GM19397 (cell line): ENCODE results near the gene RAD51B.
"Not testable (repeated sequence)": the region's sequence is repeated elsewhere in the genome, so short reads cannot be mapped to it uniquely, and the experiment has no call there.

Source experiments
- ATAC-seq: cut with Tn5 transposase; IDR thresholded peaks from one replicate; pipeline ENCODE4 v1.9.1; 2021; ENCODE audit warnings: mild to moderate bottlenecking, moderate library complexity; ENCODE audit not compliant: unreplicated experiment

Gene RAD51B

DNA sequence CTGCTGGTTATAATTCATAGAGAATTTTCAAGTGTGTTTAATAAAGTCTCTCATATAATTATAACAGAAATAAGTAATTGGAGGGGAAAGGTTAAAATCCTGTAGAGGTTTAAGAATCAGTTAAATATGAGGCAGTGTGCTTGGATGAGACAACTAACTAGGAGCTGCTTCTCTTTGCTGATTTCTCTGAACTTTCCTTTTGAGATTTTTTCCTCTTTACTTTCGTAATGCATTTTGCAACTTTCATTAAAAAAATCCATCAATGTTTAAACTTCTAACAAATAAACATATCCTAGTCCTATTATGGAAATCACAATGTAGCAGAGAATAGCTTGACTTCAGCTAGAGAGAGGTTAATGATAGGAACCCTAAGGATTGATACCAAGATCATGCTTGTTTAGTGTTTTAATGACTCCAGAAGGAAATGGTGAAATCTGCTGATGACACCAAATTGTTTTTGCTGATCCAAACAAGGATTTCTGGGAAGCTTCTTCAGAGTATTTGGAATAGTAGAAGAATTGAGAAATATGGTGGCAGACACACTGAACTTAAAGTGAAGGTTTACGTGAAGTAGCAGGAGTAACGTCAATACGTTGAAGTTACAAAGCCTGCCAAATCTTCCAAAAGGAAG lies 122.6 kb downstream of the RAD51B start:
- no peak for ATAC-seq

DNA sequence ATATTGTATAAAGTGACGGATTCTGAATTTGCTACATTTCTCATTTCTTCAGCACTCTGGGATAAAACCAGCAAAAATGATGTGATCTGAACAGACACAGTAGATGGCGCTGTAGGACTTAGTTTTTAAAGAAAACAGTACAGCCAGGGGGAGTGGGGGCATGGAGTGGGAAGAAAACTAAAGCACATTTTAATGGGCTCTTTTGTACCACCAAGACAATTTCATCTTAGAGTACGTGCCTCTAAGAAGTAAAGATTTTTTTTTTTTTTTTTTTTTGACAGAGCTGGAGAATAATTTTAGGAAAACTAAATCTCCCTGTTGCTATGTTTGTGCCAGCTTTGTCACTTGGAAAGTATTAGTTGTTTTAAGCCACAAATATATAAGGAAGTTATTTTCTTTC lies 124.4 kb downstream of the RAD51B start:
- ATAC-seq = no peak

DNA sequence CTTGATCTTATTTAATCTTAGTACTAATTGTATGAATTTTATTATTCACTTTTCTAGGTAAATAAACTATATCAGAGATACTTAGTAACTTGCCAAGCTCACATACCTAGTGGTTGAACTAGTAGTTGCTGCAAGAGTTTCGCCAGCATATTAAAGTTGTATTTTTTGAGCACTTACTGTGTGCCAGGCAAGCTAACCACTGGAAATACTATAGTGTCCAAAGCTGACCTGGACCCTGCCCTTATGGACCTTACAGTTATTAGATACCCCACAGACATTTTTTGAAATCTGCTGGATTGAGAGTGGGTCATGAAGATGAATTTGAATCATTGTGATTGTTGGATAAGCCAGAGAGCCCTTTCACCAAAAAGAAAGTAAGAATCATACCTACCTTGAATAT lies 125.0 kb downstream of the RAD51B start:
- no peak for ATAC-seq

DNA sequence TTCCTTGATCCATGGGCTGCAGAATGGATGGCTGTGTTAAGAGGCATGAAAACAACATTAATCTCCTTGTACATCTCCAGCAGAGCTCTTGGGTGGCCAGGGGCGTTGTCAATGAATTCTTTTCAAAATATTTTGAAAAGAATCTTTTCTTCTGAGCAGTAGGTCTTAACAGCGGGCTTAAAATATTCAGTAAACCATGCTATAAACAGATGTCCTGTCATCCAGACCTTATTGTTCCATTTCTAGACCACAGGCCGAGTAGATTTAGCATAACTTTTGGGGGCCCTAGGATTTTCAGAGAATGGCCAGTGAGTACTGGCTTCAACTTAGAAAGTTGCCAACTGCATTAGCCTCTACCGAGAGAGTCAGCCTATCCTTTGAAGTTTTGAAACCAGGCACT lies 130.2 kb downstream of the RAD51B start:
- no peak for ATAC-seq

DNA sequence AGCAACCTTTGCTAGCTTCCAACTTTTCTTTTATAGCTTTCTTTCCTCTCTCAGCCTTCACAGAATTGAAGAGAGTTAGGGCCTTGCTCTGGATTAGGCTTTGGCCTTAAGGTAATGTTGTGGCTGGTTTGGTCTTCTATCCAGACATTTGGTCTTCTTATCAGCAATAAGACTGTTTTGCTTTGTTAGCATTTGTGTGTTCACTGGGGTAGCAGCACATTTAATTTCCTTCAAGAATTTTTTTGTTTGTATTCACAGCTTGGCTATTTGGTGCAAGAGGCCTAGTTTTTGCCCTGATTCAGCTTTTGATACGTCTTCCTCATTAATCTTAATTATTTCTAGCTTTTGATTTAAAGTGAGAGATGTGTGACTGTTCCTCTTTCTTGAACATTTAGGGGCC lies 130.8 kb downstream of the RAD51B start:
- no peak for ATAC-seq

DNA sequence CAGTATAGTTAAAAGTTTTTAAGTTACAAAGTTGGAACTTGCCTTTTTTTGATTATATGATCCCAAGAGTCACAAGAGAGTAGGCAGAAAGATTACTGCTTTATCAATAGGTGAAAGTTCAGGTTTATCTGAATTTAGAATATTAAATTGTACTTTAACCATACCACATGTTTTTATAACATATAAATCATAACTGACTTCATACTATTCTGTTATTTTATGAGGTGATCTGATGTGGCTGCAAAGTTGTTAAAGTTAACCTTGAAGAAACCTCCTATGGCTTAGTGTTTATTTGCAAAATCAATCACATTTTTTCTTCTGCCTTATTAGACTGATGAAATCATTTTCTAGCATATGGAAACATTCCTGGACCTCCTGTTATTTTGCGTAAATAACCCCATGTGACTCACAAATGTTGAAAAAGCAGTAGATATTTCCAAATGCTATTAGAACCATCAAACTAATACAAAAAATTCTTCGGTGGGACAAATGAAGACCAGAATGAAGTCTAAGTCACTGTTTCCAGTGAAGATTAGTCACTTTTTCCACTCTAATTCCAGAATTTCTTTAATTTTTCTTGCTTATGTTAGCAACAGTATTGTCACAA lies 132.1 kb downstream of the RAD51B start:
- ATAC-seq = no peak

DNA sequence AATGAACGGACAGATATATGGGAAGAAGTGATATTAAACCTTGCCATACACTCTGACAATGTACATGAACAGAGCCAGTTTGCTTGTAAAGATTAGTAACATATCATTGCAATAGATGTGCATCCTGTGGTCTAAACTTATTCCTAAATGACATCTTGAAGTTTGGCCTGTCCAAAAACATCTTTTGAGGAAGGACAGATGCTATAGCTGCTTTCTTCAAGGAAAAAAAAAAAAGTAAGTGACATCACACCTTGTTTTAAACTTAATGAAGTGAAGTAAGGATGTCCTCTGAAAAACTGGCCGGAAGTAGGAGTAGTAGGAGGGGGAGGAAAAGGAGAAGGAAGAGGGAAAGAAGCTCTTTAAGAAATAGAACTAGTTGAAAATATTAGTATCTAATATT lies 132.8 kb downstream of the RAD51B start:
- ATAC-seq = no peak

DNA sequence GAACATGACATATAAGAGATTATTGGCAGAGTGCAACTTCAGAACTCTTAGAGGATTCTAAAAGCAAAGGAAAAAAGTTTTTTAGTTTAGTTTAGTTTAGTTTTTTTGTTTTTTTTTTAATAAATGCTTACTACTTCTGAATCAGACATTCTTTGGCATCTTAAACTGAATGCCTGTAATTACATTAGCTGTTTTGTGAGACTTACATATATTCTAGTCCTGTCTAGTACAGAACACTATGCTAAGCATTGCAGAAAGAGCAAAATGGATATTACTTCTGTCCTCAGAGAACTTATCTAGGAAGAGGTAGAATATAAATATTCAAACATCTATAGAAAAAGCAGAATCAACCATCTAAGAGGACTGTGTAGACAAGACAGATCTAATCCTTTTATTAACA lies 133.2 kb downstream of the RAD51B start:
- no peak for ATAC-seq

DNA sequence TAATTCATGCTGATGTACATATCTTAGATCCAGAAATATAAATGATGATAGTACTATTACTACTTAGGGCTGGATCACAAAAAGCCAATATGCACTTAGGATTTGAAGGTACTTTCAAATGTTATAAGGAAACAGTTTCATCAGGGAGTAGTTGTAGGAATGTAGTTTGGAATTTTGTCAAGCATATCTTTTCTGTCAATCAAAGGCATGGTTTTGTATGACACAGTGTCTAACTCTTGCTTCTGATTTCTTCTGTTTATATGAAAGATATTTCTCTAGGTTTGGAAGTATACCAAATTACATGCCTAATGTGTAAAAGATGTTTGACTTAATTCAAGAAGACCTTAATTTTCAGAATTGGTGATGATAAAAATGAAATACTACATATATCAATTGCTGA lies 135.7 kb downstream of the RAD51B start:
- ATAC-seq = no peak

DNA sequence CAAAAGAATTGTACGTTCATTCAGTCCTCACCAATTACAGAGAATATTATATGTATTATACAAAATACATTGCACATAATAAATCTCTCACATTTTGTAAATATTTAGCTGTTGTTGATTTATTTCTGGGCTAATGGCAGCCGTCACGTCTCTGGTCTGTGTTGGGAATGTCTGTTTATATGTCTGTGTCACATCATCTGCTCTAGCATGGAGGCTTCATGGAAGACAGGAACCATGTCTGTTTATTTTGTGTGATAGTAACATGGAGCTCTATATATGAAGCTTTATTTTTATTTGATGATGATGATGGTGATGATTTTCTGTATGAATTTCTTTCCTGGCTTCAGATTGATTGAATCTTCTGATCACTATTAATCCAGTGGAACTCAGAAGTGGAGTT lies 138.4 kb downstream of the RAD51B start:
- ATAC-seq = no peak

DNA sequence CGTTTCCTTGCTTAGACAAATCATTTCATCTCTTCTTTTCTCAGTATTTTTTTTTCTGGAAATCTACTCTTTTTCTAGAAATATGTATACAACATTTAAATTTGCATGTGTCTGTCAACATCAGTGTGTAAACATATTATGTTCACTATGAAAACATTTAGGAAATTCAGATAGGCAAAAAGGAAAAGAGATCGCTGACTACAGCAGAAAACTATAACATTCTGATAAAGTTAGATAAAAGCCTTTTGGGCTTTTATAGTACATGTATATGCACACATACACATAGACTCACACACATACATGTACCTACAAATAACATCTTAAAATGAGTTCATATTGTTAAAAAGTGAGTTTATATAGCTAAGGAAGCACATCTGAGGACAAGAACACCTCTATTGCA lies 142.1 kb downstream of the RAD51B start:
- ATAC-seq = no peak

DNA sequence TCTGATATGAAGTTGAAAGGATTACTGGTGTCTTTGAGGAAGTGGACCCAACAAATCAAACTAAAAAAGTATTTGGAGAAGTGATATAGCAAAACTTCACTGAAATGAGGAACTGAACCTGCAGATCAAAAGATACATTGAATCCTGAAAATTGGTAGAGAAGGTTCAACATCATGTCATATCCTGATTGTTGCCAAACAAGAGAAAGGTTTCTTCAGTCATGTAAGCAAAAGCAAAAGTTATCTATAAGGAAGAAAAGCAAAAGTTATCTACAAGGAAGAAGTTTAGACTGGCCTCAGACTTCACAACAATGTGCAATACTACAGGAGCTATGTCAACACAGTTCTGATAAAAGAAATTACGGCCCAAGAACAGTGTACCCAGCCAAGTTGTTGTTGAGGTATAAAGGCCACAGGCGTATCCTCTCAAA lies 142.7 kb downstream of the RAD51B start:
- no peak for ATAC-seq

DNA sequence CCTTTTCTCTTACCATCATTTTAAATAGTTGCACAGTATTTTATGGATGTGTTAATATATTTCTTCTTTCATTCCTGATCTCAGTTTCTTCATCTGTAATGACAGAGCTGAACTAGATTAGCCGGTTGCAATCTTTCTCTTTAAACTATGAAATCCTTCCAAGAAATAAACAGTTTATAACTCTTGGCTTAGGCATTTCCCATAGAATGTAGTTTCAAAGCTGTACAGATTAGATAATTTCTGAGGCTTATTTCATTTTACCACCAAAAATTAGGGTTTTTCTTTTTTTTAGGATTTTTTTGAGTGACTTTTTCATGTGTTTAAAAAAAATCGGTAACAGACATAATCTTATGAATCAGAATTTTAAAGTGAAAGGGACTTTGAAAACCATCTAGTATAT lies 144.0 kb downstream of the RAD51B start:
- no peak for ATAC-seq

DNA sequence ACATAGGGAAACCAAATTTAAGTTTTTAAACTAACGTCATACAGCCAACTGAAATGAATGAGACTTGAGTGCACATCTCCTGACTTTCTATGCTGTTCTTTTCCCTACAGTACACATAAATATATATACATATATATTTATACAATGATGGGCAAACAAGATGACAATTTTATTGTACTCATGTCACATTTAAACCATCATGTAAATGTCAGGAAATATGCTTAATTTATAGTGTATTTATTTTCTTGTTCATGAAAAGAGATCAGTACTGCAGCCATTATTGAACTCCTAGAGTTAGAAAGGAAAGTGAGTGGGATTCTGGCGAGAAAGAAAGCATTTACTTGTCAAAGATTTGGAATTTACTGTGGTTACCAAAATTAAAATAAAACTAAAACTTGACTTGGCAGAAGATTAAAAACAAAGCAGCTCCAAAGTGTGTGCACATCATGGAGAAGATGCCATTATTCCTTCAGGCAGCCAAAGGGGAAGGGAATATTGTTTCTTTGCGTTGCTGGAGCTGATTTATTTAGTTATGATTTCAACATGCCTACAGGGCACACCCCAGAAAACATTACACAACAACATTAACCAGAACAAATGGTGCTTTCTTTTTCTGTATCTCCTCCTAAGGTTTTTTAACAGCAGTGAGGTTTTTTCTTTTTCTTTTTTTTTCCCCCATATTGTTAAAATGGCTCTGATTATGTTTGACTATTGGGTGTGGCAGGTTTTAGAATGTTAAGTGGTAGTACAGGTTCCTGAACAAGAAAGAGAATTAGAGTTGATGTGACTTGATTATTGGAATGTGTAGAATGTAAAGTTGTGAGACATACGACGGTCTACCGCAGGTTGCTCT lies 144.6 kb downstream of the RAD51B start:
- no peak for ATAC-seq

DNA sequence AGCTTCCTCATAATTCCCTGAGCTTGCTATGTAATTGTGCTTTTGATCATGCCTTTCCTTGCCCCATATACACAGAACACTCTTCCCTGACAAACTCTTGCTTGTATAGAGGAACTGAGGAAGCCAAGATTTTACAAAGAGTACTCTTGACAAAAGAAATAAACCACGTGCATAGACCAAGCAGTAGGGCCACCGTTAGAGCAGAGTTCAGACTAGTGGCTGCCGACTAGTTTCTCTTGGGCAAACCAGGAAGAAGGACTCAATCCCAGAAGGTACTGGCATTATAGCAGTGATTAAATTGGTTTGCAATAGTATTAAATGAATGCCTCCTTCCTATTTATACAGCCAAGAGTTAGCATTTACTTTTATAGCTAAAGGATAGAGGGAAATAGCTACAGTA lies 146.1 kb downstream of the RAD51B start:
- ATAC-seq = no peak

DNA sequence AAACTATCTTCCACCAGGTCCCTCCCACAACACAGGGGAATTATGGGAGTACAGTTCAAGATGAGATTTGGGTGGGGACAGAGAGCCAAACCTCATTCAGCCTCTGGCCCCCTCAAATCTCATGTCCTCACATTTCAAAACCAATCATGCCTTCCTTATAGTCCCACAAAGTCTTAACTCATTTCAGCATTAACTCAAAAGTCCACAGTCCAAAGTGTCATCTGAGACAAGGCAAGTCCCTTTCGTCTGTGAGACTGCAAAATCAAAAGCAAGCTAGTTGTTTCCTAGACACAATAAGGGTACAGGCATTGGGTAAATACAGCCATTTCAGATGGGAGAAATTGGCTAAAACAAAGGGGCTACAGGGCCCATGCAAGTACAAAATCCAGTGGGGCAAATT lies 147.6 kb downstream of the RAD51B start:
- ATAC-seq = no peak

DNA sequence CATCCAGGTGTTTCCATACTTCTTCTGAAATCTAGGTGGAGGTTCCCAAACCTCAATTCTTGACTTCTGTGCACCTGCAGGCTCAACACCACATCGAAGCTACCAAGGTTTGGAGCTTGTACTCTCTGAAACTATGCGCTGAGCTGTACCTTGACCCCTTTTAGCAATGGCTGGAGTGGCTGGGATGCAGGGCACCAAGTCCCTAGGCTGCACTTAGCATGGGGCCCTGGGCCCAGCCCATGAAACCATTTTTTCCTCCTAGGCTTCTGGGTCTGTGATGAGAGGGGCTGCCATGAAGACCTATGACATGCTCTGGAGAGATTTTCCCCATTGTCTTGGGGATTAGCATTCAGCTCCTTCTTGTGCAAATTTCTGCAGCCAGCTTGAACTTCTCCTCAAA lies 148.4 kb downstream of the RAD51B start:
- not testable (repeated sequence) for ATAC-seq

DNA sequence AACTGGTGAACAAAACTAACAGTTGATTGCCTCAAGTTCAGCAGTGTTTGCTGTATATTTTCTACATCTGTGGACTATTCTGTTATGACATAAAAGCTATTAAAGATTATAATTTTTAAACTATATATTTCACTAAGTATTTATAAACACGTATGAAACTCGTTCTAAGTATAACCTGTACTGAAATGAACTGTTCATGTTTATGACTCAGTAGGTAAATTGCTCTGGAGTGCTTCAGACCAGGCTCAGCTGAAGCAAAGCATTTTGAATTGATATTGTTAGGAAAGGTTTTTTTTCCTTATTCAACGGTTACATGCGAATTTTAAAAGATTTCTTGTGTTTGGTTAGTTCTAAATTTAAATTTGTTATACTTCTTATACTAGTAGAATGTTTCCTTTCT lies 151.3 kb downstream of the RAD51B start:
- ATAC-seq = no peak

DNA sequence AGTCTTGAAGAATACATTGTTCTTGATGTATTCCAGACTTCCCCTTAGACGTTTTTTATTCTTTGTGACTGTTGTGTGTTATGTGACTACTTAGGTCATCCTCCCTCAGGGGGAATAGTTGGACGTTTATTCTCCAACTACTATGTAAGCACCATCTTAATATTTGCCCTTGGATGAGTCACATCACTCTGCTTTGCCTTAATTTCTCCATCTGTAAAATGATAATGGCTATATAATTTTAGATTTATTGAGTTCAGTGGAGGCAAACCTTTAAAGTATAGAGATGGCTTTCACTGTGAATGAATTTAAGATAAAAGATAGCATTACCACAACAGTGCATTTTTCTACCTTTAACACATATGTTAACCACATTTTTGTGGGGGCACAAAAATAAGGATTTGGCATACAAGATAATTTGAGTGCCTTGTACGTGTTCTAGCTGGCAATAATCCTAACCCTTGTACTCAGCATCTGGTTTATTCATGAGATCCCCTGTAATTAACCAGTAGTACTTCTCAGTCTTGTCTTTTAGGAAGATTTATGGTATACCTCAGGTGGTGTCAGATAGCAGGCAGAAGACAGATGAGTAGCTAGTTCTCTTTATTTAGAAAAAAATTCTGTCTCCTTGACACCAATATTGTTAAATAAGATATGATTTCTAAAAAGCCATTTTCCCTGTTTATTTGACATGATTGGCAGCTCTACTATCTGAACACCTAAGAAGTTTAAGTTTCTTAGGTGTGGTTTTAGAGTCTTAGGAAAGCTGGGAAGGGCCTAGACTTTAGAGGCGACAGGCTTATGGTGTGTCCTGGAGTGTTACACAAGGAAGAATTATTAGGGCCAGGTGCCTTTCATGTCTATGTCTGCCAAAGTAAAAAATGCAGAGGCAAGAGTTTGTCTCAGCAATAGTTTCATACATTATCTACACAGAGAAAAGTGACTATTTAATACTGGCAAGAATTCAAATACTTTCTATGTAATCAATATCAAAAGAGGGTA lies 152.3 kb downstream of the RAD51B start:
- ATAC-seq = no peak

DNA sequence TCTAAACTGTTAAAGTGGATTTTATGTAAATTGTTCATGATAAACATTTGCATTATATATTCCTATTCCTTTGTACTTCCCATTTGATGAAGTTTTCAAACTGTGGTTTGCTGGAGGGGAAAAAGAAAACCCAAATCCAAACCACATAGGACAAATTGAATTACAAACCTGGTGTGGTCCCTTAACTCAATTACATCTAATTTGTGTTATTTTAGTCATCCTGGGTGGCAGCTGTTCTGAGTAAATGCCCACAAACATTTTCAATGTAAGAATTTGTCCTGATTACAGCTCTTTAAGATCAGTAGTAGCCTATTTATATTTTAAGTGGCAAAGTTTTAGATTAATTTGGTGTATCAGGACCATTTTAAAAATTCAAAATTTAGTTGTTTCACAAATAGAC lies 153.9 kb downstream of the RAD51B start:
- no peak for ATAC-seq

DNA sequence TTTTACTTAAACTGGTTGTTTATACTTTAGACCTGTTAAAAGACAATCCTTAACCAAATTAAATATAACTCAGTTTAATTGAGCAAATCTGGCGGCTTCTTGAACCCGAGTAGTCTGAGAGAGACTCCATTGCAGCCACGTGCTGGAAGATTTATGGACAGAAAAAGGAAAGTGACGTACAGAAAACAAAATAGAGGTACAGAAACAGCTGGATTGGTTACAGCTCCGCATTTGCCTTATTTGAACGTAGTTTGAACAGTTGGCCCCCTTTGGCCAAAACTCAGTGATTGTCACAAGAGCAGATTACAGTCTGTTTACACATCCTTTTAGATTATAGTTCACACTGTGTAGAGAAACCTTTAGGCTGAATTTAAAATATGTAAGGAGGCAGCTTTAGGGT lies 155.9 kb downstream of the RAD51B start:
- ATAC-seq = no peak
